Measurements from ENCODE around the gene SLC35F3.

SLC35F3 gene

DNA sequence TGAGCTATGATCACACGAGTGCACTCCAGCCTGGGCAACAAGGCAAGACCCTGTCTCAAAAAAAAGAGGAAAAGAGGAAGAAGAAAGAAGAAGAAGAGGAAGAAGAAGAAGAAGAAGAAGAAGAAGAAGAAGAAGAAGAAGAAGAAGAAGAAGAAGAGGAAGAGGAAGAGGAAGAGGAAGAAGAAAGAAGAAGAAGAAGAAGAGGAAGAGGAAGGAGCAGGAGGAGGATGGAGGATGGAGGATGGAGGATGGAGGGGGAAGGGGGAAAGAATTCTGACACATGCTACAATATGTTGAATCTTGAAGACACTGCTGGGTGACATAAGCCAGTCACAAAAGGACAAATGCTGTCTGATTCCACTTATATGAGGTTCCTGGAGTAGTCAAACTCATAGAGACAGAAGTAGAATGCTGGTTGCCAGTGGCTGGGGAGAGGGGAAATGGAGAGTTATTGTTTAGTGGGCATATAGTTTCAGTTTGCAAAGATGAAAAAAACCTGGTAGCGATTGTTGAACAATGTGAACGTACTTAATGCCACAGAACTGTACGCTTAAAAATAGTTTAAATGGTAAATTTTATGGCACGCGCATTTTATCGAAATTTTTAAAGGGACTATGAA is 421.5 kb downstream of the SLC35F3 start:
- DNase-seq = no peak

DNA sequence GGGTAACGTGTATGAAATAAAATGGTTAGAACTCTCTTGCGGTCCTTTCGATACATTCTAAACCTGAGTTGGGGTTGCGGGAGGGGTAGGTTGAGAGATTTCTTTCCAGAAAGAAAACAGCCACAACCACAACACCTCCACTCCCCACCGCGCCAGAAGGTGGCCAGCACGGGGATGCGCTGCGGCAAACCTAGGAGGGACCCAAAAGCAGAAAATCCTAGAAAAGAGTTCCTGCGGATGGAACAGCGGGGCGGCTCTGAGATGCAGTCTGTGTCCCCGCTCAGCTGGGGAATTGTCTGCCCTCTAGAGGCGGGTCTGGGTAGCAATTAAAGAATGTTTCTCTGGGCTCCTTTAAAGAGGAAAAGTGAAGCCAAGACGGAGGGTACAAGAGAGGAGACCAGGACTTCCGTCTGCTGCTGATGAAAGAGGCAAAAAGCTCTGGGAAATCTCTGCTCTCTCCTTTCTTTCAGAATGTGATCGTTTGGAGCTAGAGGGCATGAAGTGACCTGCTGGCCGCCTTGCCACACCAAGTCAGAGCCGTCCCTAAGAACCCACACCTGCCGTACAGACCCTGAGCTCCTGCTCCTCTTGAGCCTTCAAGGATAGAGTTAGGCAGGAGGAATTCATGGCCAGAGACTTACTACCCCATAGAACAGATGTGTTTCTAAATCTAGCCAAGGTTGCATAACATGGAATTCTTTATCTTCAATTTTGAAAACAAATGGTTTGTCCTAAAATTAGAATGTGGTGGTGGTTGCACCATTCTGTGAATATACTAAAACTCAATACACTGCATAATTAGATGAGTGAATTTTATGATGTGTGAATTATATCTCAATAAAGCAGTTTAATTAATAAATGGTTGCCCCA is 422.3 kb downstream of the SLC35F3 start:
- DNase-seq = peak; percentile 62

DNA sequence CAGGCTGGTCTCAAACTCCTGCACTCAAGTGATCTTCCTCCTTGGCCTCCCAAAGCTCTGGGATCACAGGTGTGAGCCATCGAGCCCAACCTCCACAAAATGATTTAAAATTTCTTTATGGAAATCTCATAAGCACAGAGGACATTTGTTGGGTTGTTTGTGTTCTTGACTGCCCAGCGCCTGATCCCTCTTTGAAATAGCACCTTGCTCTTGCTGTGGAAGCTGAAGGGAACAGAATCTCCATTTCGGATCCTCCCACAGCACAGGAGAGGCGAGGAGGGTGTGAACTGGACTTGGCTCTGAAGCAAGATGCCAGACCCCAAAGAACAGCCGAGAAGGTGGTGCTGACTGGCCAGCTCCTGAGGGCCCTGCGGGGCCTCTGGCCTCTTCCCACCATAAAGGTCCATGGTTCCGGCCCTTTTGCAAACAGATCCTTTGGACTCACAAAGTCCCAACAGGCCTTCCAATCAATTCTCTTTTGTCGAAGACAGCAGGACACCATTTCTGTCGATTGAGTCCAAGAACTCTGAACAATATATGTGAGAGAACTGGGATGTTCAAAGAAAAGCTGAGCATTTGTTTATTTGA is 423.2 kb downstream of the SLC35F3 start:
- DNase-seq = no peak

DNA sequence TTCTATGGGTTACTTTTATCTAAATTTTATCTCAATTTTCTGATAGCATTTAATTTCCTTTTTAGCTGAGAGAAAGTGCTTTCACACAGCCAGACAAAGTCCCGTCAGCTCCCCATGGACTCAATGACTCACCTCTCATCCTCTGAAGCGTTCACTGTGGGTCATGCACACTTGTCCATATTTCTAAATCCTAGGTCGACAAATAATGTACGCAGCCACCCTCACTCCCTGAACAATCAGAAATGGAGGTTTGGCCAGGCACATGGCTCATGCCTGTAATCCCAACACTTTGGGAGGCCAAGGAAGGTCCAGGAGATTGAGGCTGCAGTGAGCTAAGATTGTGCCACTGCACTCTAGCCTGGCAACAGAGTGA is 426.4 kb downstream of the SLC35F3 start:
- DNase-seq = no peak

DNA sequence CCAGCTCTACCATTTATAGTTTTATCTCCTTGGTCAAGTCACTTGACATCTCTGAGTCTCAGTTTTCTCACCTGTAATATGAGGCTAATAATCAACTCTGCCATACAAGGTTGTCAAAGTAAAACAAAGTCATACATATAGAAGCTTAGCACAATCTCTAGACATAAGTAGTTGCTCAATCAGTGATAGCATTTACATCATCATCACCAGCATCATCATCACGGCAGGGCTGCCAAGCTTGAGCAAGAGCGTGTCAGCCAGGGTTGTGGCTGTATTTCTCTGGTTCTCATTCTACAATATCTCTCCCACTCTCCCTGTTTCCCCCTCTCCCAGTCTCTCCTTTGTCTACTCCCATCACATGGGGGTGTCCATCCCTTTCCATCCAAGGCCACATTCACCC is 427.0 kb downstream of the SLC35F3 start:
- DNase-seq = no peak

DNA sequence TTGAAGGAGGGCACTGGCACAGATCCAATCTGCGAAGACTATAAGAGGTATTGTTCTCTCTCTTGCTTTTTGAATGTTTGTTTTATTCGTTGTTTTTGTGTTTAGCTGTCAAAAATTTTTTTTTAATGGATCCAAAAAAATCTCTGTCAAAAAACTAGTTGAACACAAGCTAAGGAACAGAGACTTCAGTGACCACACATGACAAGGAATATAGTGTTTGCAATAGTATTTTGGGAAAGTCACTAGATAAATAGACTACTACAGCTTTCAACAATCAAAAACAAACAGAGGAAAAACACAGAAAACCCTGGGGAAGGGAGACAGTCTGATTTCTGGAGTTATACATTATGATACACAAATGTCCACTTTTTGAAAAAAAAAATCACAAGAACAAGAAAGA is 431.9 kb downstream of the SLC35F3 start:
- no peak for DNase-seq

DNA sequence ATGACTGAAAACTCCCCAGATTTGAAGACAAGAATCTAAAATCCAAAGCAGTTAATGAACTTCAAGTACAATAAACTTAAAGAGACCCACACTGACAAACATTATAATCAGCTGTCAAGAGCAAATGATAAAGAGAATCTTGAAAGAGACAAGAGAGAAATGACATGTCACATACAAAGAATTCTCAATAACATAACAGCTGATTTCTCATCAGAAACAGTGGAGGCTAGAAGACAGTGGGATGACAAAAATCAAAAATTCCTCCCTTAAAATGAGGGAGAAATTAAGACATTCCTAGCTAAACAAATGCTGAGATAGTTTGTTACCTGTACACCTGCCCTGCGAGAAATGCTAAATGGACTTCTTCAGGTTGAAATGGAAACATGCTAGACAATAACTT is 432.8 kb downstream of the SLC35F3 start:
- no peak for DNase-seq

DNA sequence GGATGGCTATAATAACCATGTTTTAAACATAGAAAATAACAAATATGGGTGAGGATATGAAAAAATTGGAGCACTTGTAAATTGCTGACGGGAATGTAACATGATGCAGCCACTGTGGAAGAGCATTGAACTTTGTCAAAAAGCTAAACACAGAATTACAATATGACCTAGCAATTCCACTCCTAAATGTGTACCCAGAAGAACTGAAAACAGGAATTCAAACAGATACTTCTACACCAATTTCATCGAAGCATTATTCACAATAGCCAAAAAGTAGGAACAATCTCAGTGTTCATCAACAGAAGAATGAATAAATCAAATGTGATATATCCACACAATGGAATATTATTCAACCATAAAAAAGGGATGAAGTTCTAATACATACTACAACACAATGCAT is 436.1 kb downstream of the SLC35F3 start:
- no peak for DNase-seq

DNA sequence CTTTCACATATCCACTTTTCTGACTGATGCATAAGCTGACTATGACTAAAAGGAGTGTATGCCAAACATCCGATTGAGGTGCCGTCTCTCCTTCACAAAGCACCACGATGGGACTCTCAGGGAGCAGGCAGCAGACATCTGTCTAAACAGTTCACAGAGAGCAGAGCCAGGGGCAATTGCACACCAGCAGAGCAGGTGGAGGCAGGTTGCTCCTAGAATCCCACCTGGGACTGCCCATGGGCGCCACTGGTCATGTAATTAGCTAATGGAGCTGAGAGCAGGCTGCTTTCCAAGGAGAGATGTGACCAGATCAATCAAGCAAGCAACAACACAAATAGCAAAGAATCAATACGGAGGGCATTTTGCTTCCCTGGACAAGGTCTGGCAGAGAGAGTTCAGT is 438.3 kb downstream of the SLC35F3 start:
- no peak for DNase-seq

DNA sequence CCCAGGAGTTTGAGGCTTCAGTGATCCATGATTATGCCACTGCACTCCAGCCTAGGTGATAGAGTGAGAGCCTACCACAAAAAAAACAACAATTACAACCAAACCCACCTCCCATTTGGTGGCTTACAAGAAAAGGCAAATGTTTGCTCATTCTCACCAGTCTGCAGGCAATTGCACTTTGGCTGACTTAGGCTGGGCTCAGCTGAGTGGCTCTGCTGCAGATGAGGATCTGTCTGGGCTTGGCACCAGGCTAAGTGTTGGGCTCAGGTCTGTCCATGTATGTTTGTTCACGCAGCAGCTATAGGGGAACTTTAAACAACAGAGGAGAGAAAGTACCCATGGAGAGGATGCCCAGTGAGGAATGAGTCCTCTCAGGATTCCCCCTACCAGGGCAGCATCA is 440.8 kb downstream of the SLC35F3 start:
- DNase-seq = no peak

DNA sequence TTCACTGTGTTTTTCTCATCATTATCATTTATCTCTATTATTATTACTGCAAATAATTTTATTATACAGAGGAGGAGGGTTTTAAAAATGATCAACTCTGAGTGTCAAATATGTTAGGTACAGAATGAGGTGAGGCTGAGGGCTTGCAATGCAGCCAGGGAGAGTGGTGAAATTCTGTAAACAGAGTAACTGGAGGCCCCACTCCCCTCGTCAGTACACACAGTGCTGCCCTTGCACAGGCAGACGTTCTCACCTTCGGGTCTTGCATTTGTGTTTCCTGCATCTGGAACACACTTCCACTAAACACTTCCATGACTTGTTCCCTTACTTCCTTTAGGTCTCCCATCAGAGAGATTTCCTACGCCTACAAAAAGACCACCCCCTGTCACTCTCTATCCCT is 444.5 kb downstream of the SLC35F3 start:
- no peak for DNase-seq

DNA sequence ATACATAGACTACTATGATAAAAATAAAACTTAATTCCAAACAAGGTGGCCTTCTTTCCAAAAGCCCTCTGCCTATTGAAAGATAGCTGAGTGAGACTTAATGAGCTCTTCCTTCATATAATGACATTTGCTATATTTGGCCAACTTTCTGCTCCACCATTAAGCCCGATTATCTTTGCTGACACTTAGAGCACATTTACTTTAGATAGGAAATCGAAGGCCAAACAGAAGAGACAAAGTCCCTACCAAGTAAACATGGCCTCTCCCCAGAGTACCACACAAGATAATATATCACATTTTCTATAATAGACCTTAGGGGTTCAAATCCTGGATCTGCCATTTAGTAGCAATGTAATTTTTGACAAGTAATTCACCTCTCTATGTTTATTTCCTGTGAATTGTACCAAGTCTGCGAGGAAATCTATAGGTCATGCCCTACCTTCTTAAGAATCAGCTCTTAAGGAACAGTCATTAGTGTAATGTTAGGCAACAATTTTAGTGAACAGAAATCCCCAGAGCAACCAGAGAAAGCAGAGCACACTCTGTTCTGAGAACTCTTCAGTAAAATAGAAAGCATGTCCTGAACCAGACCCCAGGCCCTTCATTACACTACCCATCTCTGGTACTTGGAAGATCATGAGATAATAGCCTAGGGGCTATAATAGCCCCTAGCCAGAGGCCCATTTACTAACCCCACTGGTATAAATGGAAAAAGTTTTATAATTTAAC is 451.5 kb downstream of the SLC35F3 start:
- DNase-seq = no peak

DNA sequence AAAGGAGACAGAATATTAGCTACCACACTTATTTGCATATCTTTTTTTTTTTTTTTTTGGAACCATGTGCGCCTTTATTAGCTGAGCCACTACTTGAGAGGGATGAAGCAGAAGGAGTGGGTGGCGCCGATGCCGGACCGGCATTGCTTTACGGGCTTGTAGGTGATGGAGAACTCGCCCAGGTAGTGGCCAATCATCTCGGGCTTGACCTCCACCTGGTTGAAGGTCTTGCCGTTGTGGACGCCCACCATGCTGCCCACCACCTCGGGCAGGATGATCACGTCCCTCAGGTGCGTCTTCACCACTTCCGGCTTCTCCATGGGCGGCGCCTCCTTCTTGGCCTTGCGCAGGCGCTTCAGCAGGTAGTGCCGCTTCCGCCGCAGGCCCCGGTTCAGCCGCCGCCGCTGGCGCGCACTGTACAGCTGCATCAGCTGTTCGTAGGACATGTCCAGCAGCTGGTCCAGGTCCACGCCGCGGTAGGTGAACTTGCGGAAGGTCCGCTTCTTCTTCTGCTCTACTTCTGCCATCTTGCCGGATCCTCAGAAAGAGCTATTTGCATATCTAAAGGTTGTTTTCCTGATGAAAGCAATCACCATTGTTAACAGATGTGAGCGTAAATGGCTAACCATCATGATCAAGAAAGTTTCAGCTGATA is 452.3 kb downstream of the SLC35F3 start:
- peak; percentile 4 for DNase-seq

DNA sequence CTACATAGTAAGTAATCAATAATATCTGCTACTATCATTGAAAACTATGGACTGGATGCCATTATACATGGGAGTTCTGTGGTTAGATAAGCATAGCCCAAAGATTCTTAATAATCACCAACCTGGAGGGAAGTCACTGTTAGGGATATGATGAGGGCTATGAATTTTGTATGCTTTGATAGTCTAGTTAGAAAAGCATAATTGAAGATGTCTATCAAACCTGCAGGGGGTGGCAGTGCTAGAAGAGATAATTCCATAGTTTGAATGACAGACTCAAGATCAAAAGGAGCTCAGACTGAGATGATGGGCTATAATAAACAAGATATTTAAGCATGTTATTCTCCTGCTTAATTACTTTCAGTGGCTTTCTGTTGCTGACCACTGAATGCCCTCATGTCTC is 453.4 kb downstream of the SLC35F3 start:
- DNase-seq = no peak

DNA sequence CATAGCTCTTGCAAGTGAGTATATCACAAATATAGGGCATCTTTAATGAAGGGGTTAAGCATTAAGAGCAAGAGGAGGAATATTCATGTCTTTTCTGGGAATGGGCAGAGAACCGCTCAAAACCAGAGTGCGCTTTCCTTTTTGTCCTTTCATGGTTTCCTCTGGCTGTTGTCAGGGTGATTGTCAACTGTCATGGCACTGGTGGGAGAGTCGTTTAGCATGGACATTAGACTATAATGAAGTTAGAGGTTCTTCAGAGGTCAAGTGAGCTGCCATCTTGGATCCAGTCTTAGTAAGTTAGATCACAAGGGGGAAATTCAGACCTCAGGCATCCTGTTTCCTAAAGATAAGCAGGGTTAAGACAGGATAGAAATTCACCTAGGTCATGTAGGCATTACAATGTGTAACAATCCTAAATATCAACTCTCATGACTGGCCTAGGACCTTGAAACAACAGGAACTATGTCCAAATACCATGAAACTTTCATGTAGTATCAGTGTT is 456.7 kb downstream of the SLC35F3 start:
- DNase-seq = no peak

DNA sequence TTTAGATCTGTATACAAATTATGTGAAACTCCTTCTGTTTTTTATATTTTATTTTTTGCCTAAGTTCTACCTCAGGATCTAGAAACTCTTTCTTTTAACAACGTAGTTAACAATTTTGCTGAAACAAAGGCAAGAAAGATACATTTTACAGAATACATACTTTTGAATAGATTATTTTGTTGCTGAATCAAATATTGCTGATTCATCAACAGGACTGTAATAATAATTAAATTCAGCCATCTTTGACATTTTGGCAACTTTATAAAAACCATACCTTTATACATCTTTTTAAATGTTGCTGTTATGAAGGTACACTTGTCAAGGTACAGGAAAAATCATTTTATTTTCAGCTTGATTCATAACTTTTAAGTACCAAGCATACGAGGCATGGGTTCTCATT is 458.1 kb downstream of the SLC35F3 start:
- no peak for DNase-seq

DNA sequence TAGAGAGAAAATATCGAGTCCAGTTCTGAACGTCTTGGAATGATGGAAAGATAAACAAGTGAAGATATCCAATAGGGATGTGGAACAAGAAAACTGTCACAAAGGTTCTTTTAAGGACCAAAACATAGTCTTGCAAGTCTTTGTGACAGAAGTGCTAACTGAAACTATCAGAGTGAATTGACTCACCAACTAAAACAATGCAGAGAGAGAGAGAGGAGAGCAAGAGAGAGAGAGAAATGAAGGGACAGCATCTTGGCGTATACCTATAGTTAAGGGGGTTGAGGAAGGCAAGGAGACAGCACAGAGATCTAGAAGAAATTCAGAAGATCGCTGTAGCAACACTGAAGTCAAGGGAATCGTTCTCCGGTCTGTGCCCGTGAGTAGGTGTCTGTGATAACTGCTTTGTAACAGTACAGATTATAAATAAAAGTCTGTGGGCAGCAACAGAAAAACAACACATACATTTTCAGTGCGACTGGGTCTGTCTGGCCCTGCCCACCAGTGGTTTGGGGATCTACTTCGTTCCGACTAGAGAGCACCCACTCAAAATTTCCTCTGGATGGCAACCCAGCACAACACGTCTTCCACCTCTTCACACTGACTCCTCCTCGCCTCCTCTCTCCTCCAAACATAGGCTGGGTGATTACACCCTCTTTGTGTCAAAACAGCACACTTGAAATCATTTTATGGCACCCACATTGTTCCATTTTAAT is 464.0 kb downstream of the SLC35F3 start:
- DNase-seq = no peak

DNA sequence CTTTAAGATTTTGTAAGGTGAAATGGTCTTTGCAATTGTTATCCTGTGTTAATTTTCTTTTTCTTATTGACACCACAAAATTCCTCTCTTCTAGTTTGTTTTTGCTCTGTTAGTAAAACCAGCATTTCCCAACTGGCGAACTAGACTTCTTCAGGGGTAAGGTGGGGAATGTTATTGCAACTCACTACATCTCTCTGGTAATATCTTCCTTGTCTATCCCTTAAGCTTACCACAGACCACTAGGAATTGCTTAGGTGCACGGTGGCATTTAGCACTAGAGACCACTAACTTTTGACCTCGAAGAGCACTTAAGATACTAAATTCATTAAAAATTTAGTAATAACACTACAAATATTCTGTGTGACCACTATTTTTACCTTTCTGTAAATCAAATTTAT is 464.6 kb downstream of the SLC35F3 start:
- DNase-seq = no peak

DNA sequence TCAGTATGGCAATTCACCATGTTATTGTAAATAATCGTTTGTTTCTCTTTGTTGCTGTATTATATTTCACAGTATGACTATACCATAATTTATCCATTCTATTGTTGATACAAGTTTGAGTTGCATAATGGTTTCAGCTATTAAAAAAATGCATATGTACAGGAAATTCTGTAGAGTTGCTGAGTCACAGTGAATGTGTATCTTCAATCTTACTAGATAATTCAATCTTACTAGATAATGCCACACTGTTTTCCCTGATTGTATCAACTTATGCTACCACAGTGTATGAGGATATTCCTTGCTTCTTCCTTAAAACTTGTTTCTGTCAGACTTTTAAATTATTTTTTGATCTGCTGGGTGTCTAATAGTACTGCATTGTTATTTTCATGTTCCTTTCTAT is 465.3 kb downstream of the SLC35F3 start:
- peak; percentile 66 for DNase-seq

DNA sequence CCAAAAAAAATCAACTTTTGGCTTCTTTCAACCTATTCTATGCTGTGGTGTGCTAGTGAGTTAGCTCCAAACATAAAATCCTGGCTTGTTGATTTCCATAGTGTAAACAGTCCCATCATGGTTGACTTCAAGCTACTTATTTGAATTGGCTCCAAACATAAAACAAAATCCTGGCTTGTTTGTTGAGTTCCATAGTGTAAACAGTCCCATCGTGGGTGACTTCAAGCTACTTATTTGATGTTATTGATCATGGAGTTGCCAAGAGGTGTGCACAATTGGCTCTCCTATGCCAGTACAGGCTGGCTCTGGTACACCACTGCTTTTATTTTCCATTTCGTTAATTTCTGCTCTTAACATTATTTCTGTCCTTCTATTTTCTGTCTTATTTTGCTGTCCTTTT is 466.9 kb downstream of the SLC35F3 start:
- DNase-seq = no peak

DNA sequence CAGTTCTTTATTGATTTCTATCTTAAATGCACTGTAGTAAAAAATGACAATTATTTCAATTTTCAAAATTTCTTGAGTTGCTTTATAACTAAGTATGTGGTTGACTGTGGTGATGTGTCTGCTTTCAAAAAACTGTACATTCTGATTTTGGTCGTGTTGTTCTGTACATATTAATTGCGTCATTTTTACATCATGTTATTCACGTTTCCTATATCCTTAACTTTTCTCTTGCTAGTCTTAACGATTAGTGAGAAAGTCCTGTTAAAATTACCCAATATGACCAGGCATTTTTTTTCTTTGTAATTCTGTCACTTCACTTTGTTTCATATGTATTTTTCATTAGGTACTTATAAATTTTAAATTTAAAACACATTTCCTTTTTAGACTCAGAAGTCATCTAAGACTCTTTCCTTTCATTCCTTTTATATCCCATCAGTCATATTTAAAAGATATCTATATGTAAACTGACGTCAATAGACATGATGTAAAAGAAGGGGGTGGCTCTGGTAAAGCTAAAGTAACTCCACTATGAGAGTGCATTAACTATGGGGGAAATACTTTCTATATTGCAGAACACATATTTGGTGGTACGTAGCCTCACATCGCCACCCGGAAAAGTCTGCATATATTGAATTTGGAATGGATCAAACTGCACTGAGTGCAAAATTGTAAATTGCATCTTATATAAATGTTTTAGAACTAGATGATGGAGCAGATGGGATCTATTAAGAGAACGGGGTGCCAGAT is 467.7 kb downstream of the SLC35F3 start:
- DNase-seq = no peak

Data from fibroblast of skin of back (primary cell).